H1 (cell line): ENCODE measurements around the gene ADGRL2. TPM values are rescaled to one million over a fixed set of nuclear protein-coding genes. Genes with fewer than 3 reads are reported as not detected.

Source experiments
- CTCF ChIA-PET: fragments of 300-600 bp; sonication (Branson Sonifier 250); formaldehyde crosslinking; loops from one replicate; lab custom pipeline; 2021; ENCODE audit not compliant: partially characterized antibody; lab: Charles Lee
- POLR2A ChIA-PET: fragments of 300-600 bp; sonication (Branson Sonifier 250); formaldehyde crosslinking; loops from one replicate; lab custom pipeline; 2021; ENCODE audit warnings: inconsistent platforms; ENCODE audit not compliant: partially characterized antibody; lab: Charles Lee
- DNase-seq, 2 experiments: peaks; one replicate each; pipeline versions ENCODE4 v3.0.0 to v3.0.0-alpha.2; 2010 to 2022; ENCODE audit warnings: low spot score in 2 of 2, low read depth in 1 of 2, mixed read lengths in 1 of 2
- FAIRE-seq: peaks from 2 replicates; lab custom pipeline; 2011; peaks lifted over from hg19 to GRCh38; lab: Jason Lieb, UNC
- H2AFZ ChIP-seq: 2 replicates; pipeline ENCODE4 v1.8.1; 2012; ENCODE audit warnings: low read length, inconsistent platforms
- H2AK5ac ChIP-seq: 2 replicates; pipeline ENCODE4 v1.6.1; 2013; ENCODE audit warnings: low read depth, low read length
- H2BK120ac ChIP-seq: replicated peaks from 2 replicates; pipeline ENCODE3; 2013; ENCODE audit warnings: low read depth, low read length, inconsistent platforms
- H2BK12ac ChIP-seq: 2 replicates; pipeline ENCODE4 v1.6.1; 2013; ENCODE audit warnings: low read depth, low read length
- H2BK15ac ChIP-seq: 2 replicates; pipeline ENCODE4 v1.6.1; 2013; ENCODE audit warnings: low read length
- H2BK20ac ChIP-seq: 2 replicates; pipeline ENCODE4 v1.6.1; 2013; ENCODE audit warnings: low read length
- H2BK5ac ChIP-seq: 2 replicates; pipeline ENCODE4 v1.6.1; 2013; ENCODE audit warnings: low read depth, low read length
- H3K14ac ChIP-seq: 2 replicates; pipeline ENCODE4 v1.6.1; 2013; ENCODE audit warnings: inconsistent platforms; ENCODE audit not compliant: insufficient read length
- H3K18ac ChIP-seq: 2 replicates; pipeline ENCODE4 v1.6.1; 2013; ENCODE audit warnings: low read length; ENCODE audit errors: extremely low read depth
- H3K23ac ChIP-seq: 2 replicates; pipeline ENCODE4 v1.6.1; 2013; ENCODE audit warnings: inconsistent platforms; ENCODE audit not compliant: insufficient read length
- H3K23me2 ChIP-seq: 2 replicates; pipeline ENCODE4 v1.6.1; 2013; ENCODE audit warnings: low read depth, low read length
- H3K27ac ChIP-seq: 2 replicates; pipeline ENCODE4 v1.6.1; 2011; ENCODE audit warnings: low read depth, low read length, inconsistent platforms
- H3K27me3 ChIP-seq, 4 experiments: replicated peaks in 1 of 4; 1 replicate in 1 of 4; 2 replicates in 3 of 4; pipeline versions ENCODE4 v1.6.1 to v1.8.1; 2011 to 2013; ENCODE audit warnings: low read length in 3 of 4, mild to moderate bottlenecking in 3 of 4, inconsistent platforms in 2 of 4, mixed read lengths in 2 of 4, moderate library complexity in 1 of 4; ENCODE audit not compliant: control insufficient read depth in 3 of 4, insufficient read depth in 3 of 4; ENCODE audit errors: extremely low read depth in 1 of 4
- H3K36me3 ChIP-seq, 4 experiments: 2 replicates each; pipeline versions ENCODE4 v1.6.1 to v1.8.1; 2011 to 2013; ENCODE audit warnings: mild to moderate bottlenecking in 4 of 4, low read length in 3 of 4, moderate library complexity in 2 of 4, control low read depth in 1 of 4, inconsistent platforms in 1 of 4; ENCODE audit not compliant: insufficient read depth in 4 of 4, control insufficient read depth in 2 of 4
- H3K4ac ChIP-seq: replicated peaks from 2 replicates; pipeline ENCODE3; 2013; ENCODE audit warnings: low read length, low read depth, mixed read lengths, inconsistent platforms; ENCODE audit not compliant: insufficient read length
- H3K4me1 ChIP-seq, 4 experiments: replicated peaks in 1 of 4; 1 replicate in 1 of 4; 2 replicates in 3 of 4; pipeline versions ENCODE4 v1.6.1 to v1.8.1; 2011 to 2013; ENCODE audit warnings: low read length in 3 of 4, inconsistent platforms in 2 of 4, mixed read lengths in 1 of 4; ENCODE audit not compliant: insufficient read depth in 4 of 4, control insufficient read depth in 3 of 4
- H3K4me2 ChIP-seq, 2 experiments: 2 replicates each; pipeline versions ENCODE4 v1.6.1 to v1.8.1; 2011 to 2013; ENCODE audit warnings: low read depth in 2 of 2, low read length in 2 of 2, control low read depth in 1 of 2, inconsistent platforms in 1 of 2, mild to moderate bottlenecking in 1 of 2; ENCODE audit not compliant: insufficient read depth in 1 of 2
- H3K4me3 ChIP-seq, 4 experiments: fragments of 200-600, 300-600 bp in 1 of 4; sonication (generic), shearing (Covaris generic), sonication (Bioruptor Twin) in 1 of 4; 2 replicates each; pipeline versions ENCODE4 v1.5.1 to v1.8.1; 2011 to 2016; ENCODE audit warnings: low read length in 4 of 4, low read depth in 3 of 4, control low read depth in 2 of 4, inconsistent platforms in 2 of 4, mild to moderate bottlenecking in 2 of 4, mixed read lengths in 1 of 4, moderate library complexity in 1 of 4; ENCODE audit not compliant: insufficient read depth in 2 of 4; ENCODE audit errors: extremely low read depth in 1 of 4
- H3K56ac ChIP-seq: replicated peaks from 2 replicates; pipeline ENCODE3; 2013; ENCODE audit warnings: low read depth, mild to moderate bottlenecking, mixed read lengths, low read length, inconsistent platforms; ENCODE audit not compliant: insufficient read length
- H3K79me1 ChIP-seq: 2 replicates; pipeline ENCODE4 v1.6.1; 2013; ENCODE audit warnings: low read depth, low read length, control low read depth
- H3K79me2 ChIP-seq, 2 experiments: 2 replicates each; pipeline versions ENCODE4 v1.6.1 to v1.8.1; 2012 to 2013; ENCODE audit warnings: low read length in 2 of 2, mild to moderate bottlenecking in 2 of 2, inconsistent platforms in 1 of 2; ENCODE audit not compliant: insufficient read depth in 2 of 2, control insufficient read depth in 1 of 2
- H3K9ac ChIP-seq, 4 experiments: replicated peaks in 1 of 4; 1 replicate in 1 of 4; 2 replicates in 3 of 4; pipeline versions ENCODE4 v1.6.1 to v1.8.1; 2011 to 2013; ENCODE audit warnings: low read depth in 3 of 4, low read length in 3 of 4, control low read depth in 2 of 4, mild to moderate bottlenecking in 2 of 4, moderate library complexity in 2 of 4, inconsistent platforms in 1 of 4; ENCODE audit errors: extremely low read depth in 1 of 4
- H3K9me3 ChIP-seq, 2 experiments: 2 replicates each; pipeline versions ENCODE4 v1.6.1 to v1.8.1; 2012 to 2013; ENCODE audit warnings: mild to moderate bottlenecking in 2 of 2, moderate library complexity in 2 of 2, control low read depth in 1 of 2, inconsistent platforms in 1 of 2, low read depth in 1 of 2, low read length in 1 of 2, mixed read lengths in 1 of 2; ENCODE audit not compliant: insufficient read depth in 2 of 2
- H4K20me1 ChIP-seq, 2 experiments: replicated peaks in 1 of 2; 2 replicates each; pipeline versions ENCODE3 to v1.8.1; 2011 to 2013; ENCODE audit warnings: inconsistent platforms in 2 of 2, low read length in 2 of 2, mild to moderate bottlenecking in 1 of 2; ENCODE audit not compliant: insufficient read depth in 2 of 2, control insufficient read depth in 1 of 2
- H4K5ac ChIP-seq: 2 replicates; pipeline ENCODE4 v1.6.1; 2013; ENCODE audit warnings: low read length, low read depth, mixed read lengths, inconsistent platforms; ENCODE audit not compliant: insufficient read length
- H4K8ac ChIP-seq: 2 replicates; pipeline ENCODE4 v1.8.0; 2013; ENCODE audit warnings: mild to moderate bottlenecking, moderate library complexity, low read length, inconsistent platforms; ENCODE audit not compliant: insufficient read depth; ENCODE audit errors: extremely low read depth
- H4K91ac ChIP-seq: replicated peaks from 2 replicates; pipeline ENCODE3; 2013; ENCODE audit warnings: low read length, mixed read lengths, inconsistent platforms; ENCODE audit not compliant: insufficient read length
- CHD1 ChIP-seq: IDR thresholded peaks from 2 replicates; pipeline ENCODE4 v1.6.1; 2012; ENCODE audit warnings: low read depth, low read length, improper control_type of control experiment
- POU5F1 ChIP-seq: IDR thresholded peaks from 2 replicates; pipeline ENCODE4 v1.6.1; 2011; ENCODE audit warnings: low read depth, mild to moderate bottlenecking, low read length, moderate library complexity
- RXRA ChIP-seq: IDR thresholded peaks from 2 replicates; pipeline ENCODE4 v1.6.1; 2011; ENCODE audit warnings: low read depth, mild to moderate bottlenecking, low read length, moderate library complexity; ENCODE audit not compliant: insufficient read depth
- SIN3A ChIP-seq, 2 experiments: IDR thresholded peaks in 1 of 2; conservative IDR thresholded peaks in 1 of 2; 2 replicates each; pipeline ENCODE4 v1.6.1; 2011 to 2012; ENCODE audit warnings: low read length in 2 of 2, improper control_type of control experiment in 1 of 2, low read depth in 1 of 2, mild to moderate bottlenecking in 1 of 2
- SP2 ChIP-seq: IDR thresholded peaks from 2 replicates; pipeline ENCODE4 v1.6.1; 2012; ENCODE audit warnings: mild to moderate bottlenecking, low read length, inconsistent platforms
- WGBS, 2 experiments: shearing (Covaris generic) in 1 of 2; methylation state at CpG; one replicate each; pipeline versions ENCODE4 v1.1.6 to v1.1.7; 2013 to 2015; ENCODE audit warnings: low lambda C conversion rate in 2 of 2, mixed read lengths in 2 of 2, inconsistent platforms in 1 of 2, low coverage in 1 of 2, missing lambda C conversion rate in 1 of 2; ENCODE audit not compliant: insufficient replicate concordance in 2 of 2, insufficient coverage in 1 of 2, insufficient read length in 1 of 2; ENCODE audit errors: extremely low coverage in 1 of 2, missing lambda C conversion rate in 1 of 2; 5-methylcytosine and 5-hydroxymethylcytosine counted together
- polyA plus RNA-seq, 7 experiments: library from polyadenylated mRNA; depleted of rRNA in 3 of 7; stranded (reverse) in 5 of 7; unstranded in 2 of 7; fragments of >200 nt in 5 of 7; fragments of 200-250 nt in 2 of 7; gene quantifications; 1 replicate in 5 of 7; 2 replicates in 1 of 7; 4 replicates in 1 of 7; pipeline versions ENCODE4 v1.2.1 to v1.2.3, GENCODE V29; 2011 to 2013; ENCODE audit warnings: missing spikeins in 2 of 7, mixed read lengths in 2 of 7
- total RNA-seq: library from RNA; stranded (reverse); fragmentation: NEBNext Ultra II Directional; extraction: Animal tissue kit (Norgen Biotek cat#: 25700); gene quantifications from 2 replicates; pipeline ENCODE4 v1.2.1, GENCODE V29; 2021

The ADGRL2 gene
- total and polyA plus RNA-seq, 2 of the 8 experiments (the other 6 are each of a cell fraction or from before 2014, with no cell fraction given): 113 to 124 TPM

DNA sequence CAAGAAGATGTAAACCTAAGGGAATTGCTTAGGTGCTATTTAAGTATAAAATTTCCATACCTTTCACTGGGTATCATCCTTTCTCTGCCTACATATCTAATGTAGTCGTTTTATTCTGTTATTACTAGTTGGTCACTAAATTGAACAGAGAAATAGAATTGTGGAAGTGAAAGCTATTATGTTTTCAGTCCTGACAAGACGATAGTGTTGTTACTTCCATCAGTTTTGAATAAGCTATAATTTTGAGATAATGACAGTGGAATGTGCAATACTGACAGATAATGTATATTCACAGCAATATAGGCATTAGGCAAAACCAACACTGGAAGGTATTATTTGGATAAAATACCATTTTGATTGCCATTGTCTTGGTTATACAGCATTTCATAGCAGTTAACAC lies 181.8 kb downstream of the ADGRL2 start:
- Histone ChIP-seq H3K14ac (no peak overlapping the region), H4K8ac (no peak overlapping the region), H3K23me2 (no peaks in the 10 kb centered on the region), H2BK120ac (no peak overlapping the region), H3K4ac (no peak overlapping the region), H3K36me3 (peaks cover 0 to 67% (median 24%) of the 10 kb centered on the region in 4 experiments; a peak in 4 of 8 replicates), H2BK5ac (no peak overlapping the region), H3K23ac (no peak overlapping the region), H2AK5ac (no peak overlapping the region), H3K27ac (no peak overlapping the region), H3K56ac (no peak overlapping the region), H3K27me3 (no peaks in the 10 kb centered on the region), H3K18ac (no peak overlapping the region), H3K4me3 (no peak overlapping the region), H3K79me2 (peaks cover 0 to 7% of the 10 kb centered on the region in 2 experiments; a peak in 2 of 4 replicates), H4K5ac (no peak overlapping the region), H3K79me1 (no peaks in the 10 kb centered on the region), H4K91ac (no peak overlapping the region), H3K9ac (no peak overlapping the region), H2BK12ac (no peak overlapping the region), H2AFZ (no peak overlapping the region), H4K20me1 (no peaks in the 10 kb centered on the region), H3K4me2 (no peak overlapping the region), H3K9me3 (no peaks in the 10 kb centered on the region), H3K4me1 (peaks cover 0 to 22% (median 7%) of the 10 kb centered on the region in 4 experiments; a peak in 2 of 7 replicates), H2BK15ac (no peak overlapping the region), H2BK20ac (no peak overlapping the region)
- FAIRE-seq (no peak), DNase-seq (no peak)
- POLR2A ChIA-PET: no interaction called here
- 90% methylated on average over 2 of the region's 2 CpGs; no CpG with 5 or more reads in 1 of the 2 experiments for WGBS, 2 experiments
- CTCF ChIA-PET: interaction anchor here (0.7 kb wide), 1 partner anchor 793 kb away, joined by 3 read pairs; no protein-coding TSS in a partner anchor
- TF ChIP-seq POU5F1 (no peak), CHD1 (no peak), SIN3A (conservative IDR thresholded peaks at IDR 0.05 in 1 of 2, IDR thresholded peaks at IDR 0.05 in 1 of 2; ENCODE audit: low read depth in 1 of 2, low read length in 2 of 2) (no peak), RXRA (no peak), SP2 (no peak)
